T-helper 2 cell (primary cell): ENCODE measurements around the gene FGGY.

ENCODE experiments used
- DNase-seq, 5 experiments: peaks; one replicate each; pipeline versions ENCODE4 v3.0.0 to v3.0.0-alpha.2; 2012 to 2022

Gene FGGY

GRCh38 chr1:59686574-59686973, 389.7 kb downstream of the FGGY start:
- DNase-seq, result no peak

GRCh38 chr1:59687081-59687480, 390.2 kb downstream of the FGGY start:
- no peak for DNase-seq

GRCh38 chr1:59688976-59689375, 392.1 kb downstream of the FGGY start:
- DNase-seq, result no peak

GRCh38 chr1:59689730-59690129, 392.8 kb downstream of the FGGY start:
- no peak for DNase-seq

GRCh38 chr1:59690171-59690930, 393.5 kb downstream of the FGGY start:
- DNase-seq, result no peak

- no peak for DNase-seq
These were observed 394.4 kb downstream of the FGGY start for GRCh38 chr1:59691261-59691660.

GRCh38 chr1:59692591-59692990, 395.7 kb downstream of the FGGY start:
- DNase-seq, result no peak

- no peak for DNase-seq
These were observed 396.5 kb downstream of the FGGY start for GRCh38 chr1:59693406-59693805.

GRCh38 chr1:59695252-59695651, 398.4 kb downstream of the FGGY start:
- no peak for DNase-seq

GRCh38 chr1:59696421-59697115, 399.7 kb downstream of the FGGY start:
- no peak for DNase-seq

GRCh38 chr1:59697150-59697800, 400.4 kb downstream of the FGGY start:
- peak in 1 of 5 experiments; percentile 80 for DNase-seq

GRCh38 chr1:59698386-59698785, 401.5 kb downstream of the FGGY start:
- DNase-seq, result no peak

GRCh38 chr1:59699227-59699847, 402.4 kb downstream of the FGGY start:
- DNase-seq, result peak in 2 of 5 experiments; percentile 5 to 57

- no peak for DNase-seq
These were observed 404.5 kb downstream of the FGGY start for GRCh38 chr1:59701376-59701775.

- DNase-seq, result no peak
These were observed 406.5 kb downstream of the FGGY start for GRCh38 chr1:59703226-59703917.

GRCh38 chr1:59703918-59704378, 407.1 kb downstream of the FGGY start:
- DNase-seq, result no peak

- no peak for DNase-seq
These were observed 407.8 kb downstream of the FGGY start for GRCh38 chr1:59704716-59705115.

- no peak for DNase-seq
These were observed 408.8 kb downstream of the FGGY start for GRCh38 chr1:59705466-59706302.

GRCh38 chr1:59706303-59706599, 409.4 kb downstream of the FGGY start:
- DNase-seq, result no peak

- DNase-seq, result no peak
These were observed 410.4 kb downstream of the FGGY start for GRCh38 chr1:59707178-59707791.

GRCh38 chr1:59709333-59709732, 412.4 kb downstream of the FGGY start:
- DNase-seq, result no peak
